Measurements from ENCODE around the gene M1AP. TPM values are rescaled to one million over a fixed set of nuclear protein-coding genes. Genes with fewer than 3 reads are reported as not detected.

The M1AP gene
- total and polyA plus RNA-seq, 7 donors: 0.01 to 0.21 TPM; not detected in 5

DNA sequence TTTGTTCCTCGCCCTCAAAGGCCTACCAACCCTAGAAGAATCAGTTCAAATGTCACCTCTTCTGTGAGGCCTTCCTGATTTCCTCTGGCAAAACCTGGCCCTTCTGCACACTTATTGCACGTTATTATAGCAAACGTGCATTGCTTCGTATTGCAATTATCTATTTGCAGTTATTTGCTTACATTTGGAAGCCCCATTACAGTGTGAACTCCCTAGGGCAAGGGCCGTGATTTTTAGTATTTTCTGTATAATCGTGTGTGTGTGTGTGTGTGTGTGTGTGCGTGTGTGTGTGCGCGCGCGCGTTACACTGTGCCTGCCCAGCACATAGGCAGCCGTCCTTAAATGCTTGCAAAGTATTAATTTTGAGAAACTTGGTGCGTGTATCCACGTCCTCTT lies 5.5 kb upstream of the M1AP start:
- TF ChIP-seq, protein P1, sequence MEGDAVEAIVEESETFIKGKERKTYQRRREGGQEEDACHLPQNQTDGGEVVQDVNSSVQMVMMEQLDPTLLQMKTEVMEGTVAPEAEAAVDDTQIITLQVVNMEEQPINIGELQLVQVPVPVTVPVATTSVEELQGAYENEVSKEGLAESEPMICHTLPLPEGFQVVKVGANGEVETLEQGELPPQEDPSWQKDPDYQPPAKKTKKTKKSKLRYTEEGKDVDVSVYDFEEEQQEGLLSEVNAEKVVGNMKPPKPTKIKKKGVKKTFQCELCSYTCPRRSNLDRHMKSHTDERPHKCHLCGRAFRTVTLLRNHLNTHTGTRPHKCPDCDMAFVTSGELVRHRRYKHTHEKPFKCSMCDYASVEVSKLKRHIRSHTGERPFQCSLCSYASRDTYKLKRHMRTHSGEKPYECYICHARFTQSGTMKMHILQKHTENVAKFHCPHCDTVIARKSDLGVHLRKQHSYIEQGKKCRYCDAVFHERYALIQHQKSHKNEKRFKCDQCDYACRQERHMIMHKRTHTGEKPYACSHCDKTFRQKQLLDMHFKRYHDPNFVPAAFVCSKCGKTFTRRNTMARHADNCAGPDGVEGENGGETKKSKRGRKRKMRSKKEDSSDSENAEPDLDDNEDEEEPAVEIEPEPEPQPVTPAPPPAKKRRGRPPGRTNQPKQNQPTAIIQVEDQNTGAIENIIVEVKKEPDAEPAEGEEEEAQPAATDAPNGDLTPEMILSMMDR (IDR thresholded peaks at IDR 0.05): no peak
- no peaks in the 10 kb centered on the region for H3K9me3 ChIP-seq
- WGBS, 3 donors: 11 to 13% (median 12%) methylated on average over 15 of the region's 15 CpGs
- H3K36me3 ChIP-seq (ENCODE audit: insufficient read depth in 1 of 2, low read depth in 1 of 2): peaks cover 2 to 7% of the 10 kb centered on the region in 2 donors
- DNase-seq (no peak), ATAC-seq (peak in 2 of 4 donors; percentile 2 to 22)
- intact Hi-C loops (cut with DNase I): no loop called here
- H3K27me3 ChIP-seq (ENCODE audit: insufficient read depth in 3 of 3, low read length in 2 of 3): peaks cover 0 to 5% (median under 1%) of the 10 kb centered on the region in 3 donors
- H3K27ac ChIP-seq: no peak overlapping the region
- peak overlapping the region; percentile 90 for H3K4me3 ChIP-seq
- H3K4me1 ChIP-seq: peaks cover 5% of the 10 kb centered on the region

DNA sequence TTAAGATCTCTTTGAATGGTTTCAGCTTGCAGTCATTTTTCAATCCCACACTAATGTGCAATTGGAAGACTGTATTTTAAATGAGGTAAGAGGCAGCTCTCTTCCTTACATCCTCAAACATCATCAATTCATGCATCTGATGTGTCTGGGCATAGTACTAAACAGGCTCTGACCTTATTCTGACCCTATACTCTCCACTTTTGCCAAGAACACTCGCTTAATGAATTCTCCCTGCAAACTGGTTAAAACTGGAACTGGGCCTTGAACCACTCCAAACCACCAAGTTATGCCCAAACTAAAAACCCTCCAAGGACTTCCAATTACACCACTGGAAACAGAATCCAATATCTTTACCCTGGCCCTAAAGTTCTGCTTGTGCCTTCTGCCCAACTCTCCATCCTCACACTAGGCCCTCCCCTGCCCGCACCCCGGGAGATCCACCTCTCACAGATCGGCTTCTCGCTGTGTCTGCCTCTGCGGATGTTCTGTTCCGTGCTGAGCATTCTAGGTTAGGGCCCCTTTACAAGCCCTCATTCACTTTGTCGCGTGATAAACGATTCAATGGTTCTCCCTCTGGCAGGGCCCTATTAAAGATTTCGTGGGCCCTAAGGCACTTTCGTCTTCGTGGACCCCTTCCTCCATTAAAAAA lies 1.2 kb downstream of the M1AP start:
- H3K27ac ChIP-seq: no peak overlapping the region
- no peak overlapping the region for H3K4me3 ChIP-seq
- TF ChIP-seq, protein P1 (IDR thresholded peaks at IDR 0.05): no peak
- DNase-seq: no peak
- no peaks in the 10 kb centered on the region for H3K9me3 ChIP-seq
- peaks cover 2 to 30% (median 7%) of the 10 kb centered on the region in 3 donors for H3K27me3 ChIP-seq (ENCODE audit: insufficient read depth in 3 of 3, low read length in 2 of 3)
- WGBS, 3 donors: 93 to 95% (median 94%) methylated on average over 13 of the region's 13 CpGs
- no peaks in the 10 kb centered on the region for H3K36me3 ChIP-seq (ENCODE audit: insufficient read depth in 1 of 2, low read depth in 1 of 2)
- H3K4me1 ChIP-seq: no peaks in the 10 kb centered on the region
- intact Hi-C loops (cut with DNase I): no loop called here
- ATAC-seq: no peak

DNA sequence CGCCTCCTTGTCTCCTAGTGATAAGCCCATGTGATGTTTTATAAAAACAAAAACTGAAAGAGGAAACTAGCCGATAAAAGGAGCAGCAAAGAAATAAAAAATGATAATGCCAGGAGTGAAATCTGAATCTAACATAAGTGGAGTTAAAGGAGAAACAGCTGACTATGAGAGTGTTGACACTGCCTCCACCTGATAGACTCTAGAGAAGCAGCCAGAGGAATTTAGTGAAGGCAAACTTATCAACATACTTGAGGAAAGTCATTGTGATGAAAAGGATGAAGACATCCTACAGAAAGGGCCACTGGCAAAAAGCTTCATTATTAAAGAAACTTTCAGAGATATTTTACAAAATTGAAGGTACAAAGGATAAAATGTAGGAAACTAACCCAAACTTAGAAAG lies 1.9 kb downstream of the M1AP start:
- H3K9me3 ChIP-seq: no peaks in the 10 kb centered on the region
- no peak for DNase-seq
- 84 to 85% (median 84%) methylated on average over 2 of the region's 2 CpGs for WGBS, 3 donors
- no peak for ATAC-seq
- TF ChIP-seq, protein P1 (IDR thresholded peaks at IDR 0.05): no peak
- H3K27ac ChIP-seq: no peak overlapping the region
- peaks cover 2 to 30% (median 7%) of the 10 kb centered on the region in 3 donors for H3K27me3 ChIP-seq (ENCODE audit: insufficient read depth in 3 of 3, low read length in 2 of 3)
- intact Hi-C loops (cut with DNase I): no loop called here
- H3K4me3 ChIP-seq: no peak overlapping the region
- H3K4me1 ChIP-seq: no peaks in the 10 kb centered on the region
- H3K36me3 ChIP-seq (ENCODE audit: insufficient read depth in 1 of 2, low read depth in 1 of 2): no peaks in the 10 kb centered on the region

DNA sequence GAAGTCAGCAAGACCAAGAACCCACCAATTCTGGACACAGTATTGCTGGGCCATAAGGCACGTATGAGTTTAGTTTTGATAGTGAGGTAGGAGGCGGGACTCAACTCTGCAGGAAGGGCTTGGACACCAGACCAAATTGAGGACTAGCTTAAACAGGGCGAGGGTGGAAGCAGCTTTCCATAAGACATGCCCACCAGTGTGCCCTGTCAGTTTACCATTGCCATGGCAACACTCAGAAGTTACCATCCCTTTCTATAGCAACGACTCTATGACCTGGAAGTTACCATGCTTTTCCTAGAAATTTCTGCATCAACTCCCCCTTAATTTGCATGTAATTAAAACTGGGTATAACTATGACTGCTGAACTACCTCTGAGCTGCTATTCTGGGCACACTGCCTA lies 2.8 kb downstream of the M1AP start:
- H3K4me1 ChIP-seq: no peaks in the 10 kb centered on the region
- WGBS, 3 donors: 55 to 72% (median 66%) methylated on average over 4 of the region's 4 CpGs
- no peak overlapping the region for H3K27ac ChIP-seq
- no peaks in the 10 kb centered on the region for H3K9me3 ChIP-seq
- no peaks in the 10 kb centered on the region for H3K36me3 ChIP-seq (ENCODE audit: insufficient read depth in 1 of 2, low read depth in 1 of 2)
- no peak overlapping the region for H3K4me3 ChIP-seq
- peaks cover 2 to 30% (median 9%) of the 10 kb centered on the region in 3 donors for H3K27me3 ChIP-seq (ENCODE audit: insufficient read depth in 3 of 3, low read length in 2 of 3)
- ATAC-seq (no peak), DNase-seq (no peak)
- TF ChIP-seq, protein P1 (IDR thresholded peaks at IDR 0.05): no peak
- intact Hi-C loops (cut with DNase I): no loop called here

- ATAC-seq: no peak
- no peak overlapping the region for H3K27ac ChIP-seq
- H3K4me1 ChIP-seq: no peaks in the 10 kb centered on the region
- peaks cover 0 to 6% (median 2%) of the 10 kb centered on the region in 3 donors for H3K27me3 ChIP-seq (ENCODE audit: insufficient read depth in 3 of 3, low read length in 2 of 3)
- no peaks in the 10 kb centered on the region for H3K9me3 ChIP-seq
- no peak overlapping the region for H3K4me3 ChIP-seq
- intact Hi-C loops (cut with DNase I): no loop called here
- 91 to 95% (median 93%) methylated on average over 2 of the region's 2 CpGs for whole genome bisulfite sequencing, 3 donors
- no peaks in the 10 kb centered on the region for H3K36me3 ChIP-seq (ENCODE audit: insufficient read depth in 1 of 2, low read depth in 1 of 2)
- no peak for DNase-seq
- TF ChIP-seq, protein P1 (IDR thresholded peaks at IDR 0.05): no peak
These were observed 8.6 kb downstream of the M1AP start for GRCh38 chr2:74639550-74639949.

Measured in psoas muscle (tissue), 8 donors.